Muscle of arm (tissue), 12 donors: ENCODE measurements around the gene ERCC1. TPM values are rescaled to one million over a fixed set of nuclear protein-coding genes. Genes with fewer than 3 reads are reported as not detected.
"Not testable (repeated sequence)": the region's sequence is repeated elsewhere in the genome, so short reads cannot be mapped to it uniquely, and the experiment has no call there.

Experiments used
- DNase-seq: peaks from one replicate; pipeline ENCODE4 v3.0.0-alpha.2; 2013
- polyA plus RNA-seq, 12 donors: library from polyadenylated mRNA; unstranded; fragments of 120-200 nt; gene quantifications; one replicate each; pipeline ENCODE4 v1.2.1, GENCODE V29; 2013; ENCODE audit not compliant: insufficient read length in 12 of 12

ERCC1 gene
- polyA plus RNA-seq, 12 donors: 79.9 to 113 (median 92.3) TPM; not detected in 1

- DNase-seq: peak; percentile 84
Measured at GRCh38 chr19:45439569-45440258, 16.0 kb upstream of the ERCC1 start.

DNA sequence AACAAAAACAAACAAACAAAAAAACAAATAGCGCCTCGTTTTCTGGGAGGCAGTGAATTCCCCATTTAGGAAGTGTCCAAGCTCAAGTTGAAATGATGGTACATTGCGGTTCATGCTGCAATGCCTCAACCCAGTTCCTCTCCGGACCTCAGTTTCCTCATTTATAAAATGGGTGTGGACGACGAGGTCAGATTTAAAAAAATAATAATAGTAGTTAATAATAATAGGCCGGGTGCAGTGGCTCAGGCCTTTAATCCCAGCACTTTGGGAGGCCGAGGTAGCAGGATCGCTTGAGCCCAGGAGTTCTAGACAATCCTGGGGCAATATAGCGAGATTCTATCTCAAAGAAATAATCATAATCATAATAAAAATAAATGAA lies 15.5 kb upstream of the ERCC1 start:
- DNase-seq: no peak

GRCh38 chr19:45437328-45437727 lies 13.6 kb upstream of the ERCC1 start:
- DNase-seq: no peak

DNA sequence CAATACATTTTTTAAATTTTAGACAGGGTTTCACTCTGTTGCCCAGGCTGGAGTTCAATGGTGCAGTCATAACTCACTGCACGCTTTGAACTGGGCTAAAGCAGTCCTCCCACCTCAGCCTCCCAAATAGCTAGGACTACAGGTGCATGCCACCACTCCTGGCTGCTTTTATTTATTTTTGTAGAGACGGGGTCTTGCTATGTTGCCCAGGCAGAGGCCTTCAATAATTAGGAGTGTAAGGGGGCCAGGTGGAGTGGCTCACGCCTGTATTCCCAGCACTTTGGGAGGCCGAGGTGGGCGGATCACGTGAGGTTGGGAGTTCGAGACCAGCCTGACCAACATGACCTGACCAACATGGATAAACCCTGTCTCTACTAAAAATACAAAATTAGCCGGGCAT lies 8.8 kb upstream of the ERCC1 start:
- not testable (repeated sequence) for DNase-seq

- DNase-seq: not testable (repeated sequence)
Measured at GRCh38 chr19:45431008-45431407, 7.3 kb upstream of the ERCC1 start.

DNA sequence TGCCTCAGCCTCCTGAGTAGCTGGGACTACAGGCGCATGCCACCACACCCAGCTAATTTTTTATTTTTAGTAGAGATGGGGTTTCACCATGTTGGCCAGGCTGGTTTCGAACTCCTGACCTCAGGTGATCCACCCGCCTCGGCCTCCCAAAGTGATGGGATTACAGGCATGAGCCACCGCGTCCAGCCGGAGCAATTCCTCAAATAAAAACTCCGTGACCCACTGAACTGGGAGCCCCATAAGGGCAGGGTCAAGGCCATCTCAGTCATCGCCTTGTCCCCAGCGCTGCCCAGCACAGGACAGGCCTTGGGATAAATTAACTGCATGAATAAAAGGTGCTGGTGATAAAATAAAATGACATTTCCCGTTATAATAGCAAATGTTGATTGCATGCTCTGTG lies 6.2 kb upstream of the ERCC1 start:
- DNase-seq: not testable (repeated sequence)

- DNase-seq: no peak
Measured at GRCh38 chr19:45428384-45429231, 4.9 kb upstream of the ERCC1 start.

- DNase-seq: no peak
Measured at GRCh38 chr19:45424191-45425058, 708 bp upstream of the ERCC1 start.

- no peak for DNase-seq
Measured at GRCh38 chr19:45423033-45423588, 606 bp downstream of the ERCC1 start.

GRCh38 chr19:45421947-45422498 lies 1.7 kb downstream of the ERCC1 start:
- DNase-seq: no peak

- DNase-seq: no peak
Measured at GRCh38 chr19:45420871-45421270, 2.8 kb downstream of the ERCC1 start.

DNA sequence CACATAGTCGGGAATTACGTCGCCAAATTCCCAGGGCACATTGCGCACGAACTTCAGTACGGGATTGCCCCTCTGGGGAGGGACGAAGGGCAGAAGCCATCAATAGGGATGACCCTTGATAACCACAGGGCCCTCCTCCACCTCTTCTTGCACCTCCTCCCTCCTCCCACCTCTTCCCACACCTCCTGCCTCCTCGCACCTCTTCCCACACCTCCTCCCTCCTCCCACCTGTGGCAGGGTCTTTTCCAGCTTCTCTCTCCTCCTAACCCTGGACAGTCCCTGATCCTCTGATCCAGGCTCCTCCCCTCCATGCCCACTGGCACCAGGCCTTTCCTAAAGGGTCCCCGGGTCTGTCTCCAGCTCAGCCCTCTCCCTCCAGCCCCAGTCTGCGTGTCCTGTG lies 3.4 kb downstream of the ERCC1 start:
- DNase-seq: no peak

- no peak for DNase-seq
Measured at GRCh38 chr19:45419895-45420294, 3.8 kb downstream of the ERCC1 start.

GRCh38 chr19:45419396-45419795 lies 4.3 kb downstream of the ERCC1 start:
- DNase-seq: no peak

- DNase-seq: no peak
Measured at GRCh38 chr19:45418802-45419201, 4.9 kb downstream of the ERCC1 start.

GRCh38 chr19:45417151-45417550 lies 6.6 kb downstream of the ERCC1 start:
- no peak for DNase-seq

DNA sequence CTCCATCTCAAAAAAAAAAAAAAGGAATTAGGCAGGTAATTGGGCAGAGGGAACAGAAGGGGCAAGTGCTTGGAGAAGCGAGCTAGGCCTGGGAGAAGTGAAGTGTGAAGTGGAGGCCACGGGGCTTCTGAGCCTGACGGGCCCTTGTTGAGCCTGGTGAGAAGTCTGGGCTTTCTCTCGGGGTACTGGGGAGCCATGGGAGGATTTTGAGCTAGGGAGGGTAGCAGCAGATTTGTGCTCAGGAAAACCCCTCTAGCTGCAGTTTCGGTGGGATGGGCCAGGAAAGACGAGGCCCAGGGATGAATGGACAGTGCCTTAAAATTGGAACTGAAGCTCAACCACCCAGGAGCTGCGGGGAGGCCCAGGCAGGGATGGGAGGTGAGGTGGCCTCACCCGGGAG lies 9.2 kb downstream of the ERCC1 start:
- DNase-seq: no peak

DNA sequence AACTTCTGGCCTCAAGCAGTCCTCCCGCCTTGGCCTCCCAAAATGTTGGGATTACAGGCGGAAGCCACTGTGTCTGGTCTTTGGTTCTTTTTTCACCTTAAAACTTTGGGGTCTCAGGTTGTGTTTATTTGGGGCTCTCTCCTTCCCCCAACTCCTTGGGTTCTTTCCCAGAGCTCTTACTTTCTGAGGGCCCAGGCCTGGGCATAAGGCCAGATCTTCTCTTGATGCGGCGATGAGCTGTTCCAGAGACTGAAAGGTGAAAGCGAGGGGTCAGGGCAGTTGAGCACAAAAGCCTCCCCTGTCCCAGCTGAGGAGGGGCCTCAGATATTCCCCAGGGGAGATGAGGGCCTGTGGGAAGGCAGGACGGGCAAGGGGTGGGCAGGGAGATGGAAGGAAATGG lies 10.2 kb downstream of the ERCC1 start:
- DNase-seq: no peak

DNA sequence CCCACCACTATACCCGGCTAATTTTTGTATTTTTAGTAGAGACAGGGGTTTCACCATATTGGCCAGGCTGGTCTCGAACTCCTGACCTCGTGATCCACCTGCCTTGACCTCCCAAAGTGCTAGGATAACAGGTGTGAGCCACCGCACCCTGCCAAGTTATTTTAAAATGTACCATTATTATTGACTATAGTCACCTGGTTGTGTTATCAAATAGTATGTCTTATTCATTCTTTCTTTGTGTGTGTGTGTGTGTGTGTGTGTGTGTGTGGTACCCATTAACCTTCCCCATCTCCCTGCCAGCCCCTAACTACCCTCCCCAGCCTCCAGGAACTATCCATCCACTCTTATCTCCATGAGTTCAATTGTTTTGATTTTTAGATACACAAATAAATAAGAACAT lies 13.4 kb downstream of the ERCC1 start:
- DNase-seq: not testable (repeated sequence)

DNA sequence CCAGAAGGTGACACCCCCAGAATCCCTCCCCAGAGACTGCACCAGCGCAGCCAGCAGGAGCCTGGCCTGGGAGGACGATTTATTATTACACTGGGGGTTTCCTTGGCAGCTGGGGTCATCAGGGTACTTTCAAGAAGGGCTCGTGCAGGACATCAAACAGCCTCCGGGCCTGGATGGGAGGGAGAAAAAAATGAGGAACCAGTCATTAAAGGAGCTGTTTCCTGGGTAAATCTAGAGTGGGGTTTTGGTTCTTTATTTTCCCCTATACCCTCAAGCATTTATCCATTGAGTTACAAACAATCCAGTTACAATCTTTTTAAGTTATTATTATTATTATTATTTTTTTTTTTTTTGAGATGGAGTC lies 14.2 kb downstream of the ERCC1 start:
- DNase-seq: no peak

DNA sequence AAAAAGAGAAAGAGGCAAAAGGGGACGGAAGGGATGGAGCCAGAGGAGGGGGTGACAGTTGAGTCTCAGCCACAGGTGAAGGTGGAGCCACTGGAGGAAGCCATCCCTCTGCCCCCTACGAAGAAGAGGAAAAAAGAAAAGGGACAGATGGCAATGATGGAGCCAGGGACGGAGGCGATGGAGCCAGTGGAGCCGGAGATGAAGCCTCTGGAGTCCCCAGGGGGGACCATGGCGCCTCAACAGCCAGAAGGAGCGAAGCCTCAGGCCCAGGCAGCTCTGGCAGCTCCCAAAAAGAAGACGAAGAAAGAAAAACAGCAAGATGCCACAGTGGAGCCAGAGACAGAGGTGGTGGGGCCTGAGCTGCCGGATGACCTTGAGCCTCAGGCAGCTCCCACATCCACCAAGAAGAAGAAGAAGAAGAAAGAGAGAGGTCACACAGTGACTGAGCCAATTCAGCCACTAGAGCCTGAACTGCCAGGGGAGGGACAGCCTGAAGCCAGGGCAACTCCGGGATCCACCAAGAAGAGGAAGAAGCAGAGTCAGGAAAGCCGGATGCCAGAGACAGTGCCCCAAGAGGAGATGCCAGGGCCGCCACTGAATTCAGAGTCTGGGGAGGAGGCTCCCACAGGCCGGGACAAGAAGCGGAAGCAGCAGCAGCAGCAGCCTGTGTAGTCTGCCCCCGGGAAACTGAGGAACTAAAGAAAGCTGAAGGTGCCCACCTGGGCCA lies 14.7 kb downstream of the ERCC1 start:
- DNase-seq: no peak
